Right ventricle myocardium inferior (tissue), 1 donor: ENCODE data around the gene SLC7A7. TPM values are rescaled to one million over a fixed set of nuclear protein-coding genes. Genes with fewer than 3 reads are reported as not detected.

Source experiments
- ATAC-seq: fragments of 200-7000 bp; cut with Tn5 transposase; one replicate; pipeline ENCODE4 v1.9.1; 2020; ENCODE audit warnings: mild to moderate bottlenecking, moderate library complexity
- DNase-seq: peaks from one replicate; pipeline ENCODE4 v3.0.0; 2021; ENCODE audit errors: missing footprints
- intact Hi-C: fragments of 100-400 bp; cut with DNase I; formaldehyde crosslinking; loops from one replicate; pipeline ENCODE4 v1.11.0; 2022
- total RNA-seq: library from RNA; stranded (reverse); fragmentation: NEBNext Ultra II Directional; extraction: Animal tissue kit (Norgen Biotek cat#: 25700); gene quantifications from one replicate; pipeline ENCODE4 v1.2.1, GENCODE V29; 2021
- donor health status: DM: no; HTN: yes; CAD: no; lungs with severe emphysema.

SLC7A7 gene
- total RNA-seq, 1 donor from 2014 or later: 5.8 TPM

GRCh38 chr14:22845821-22846625 is 30.8 kb upstream of the SLC7A7 start:
- no peak for ATAC-seq
- no peak for DNase-seq
- intact Hi-C loops: no loop called here

GRCh38 chr14:22845103-22845394 is 29.8 kb upstream of the SLC7A7 start:
- intact Hi-C loops: no loop called here
- ATAC-seq: no peak
- no peak for DNase-seq

DNA sequence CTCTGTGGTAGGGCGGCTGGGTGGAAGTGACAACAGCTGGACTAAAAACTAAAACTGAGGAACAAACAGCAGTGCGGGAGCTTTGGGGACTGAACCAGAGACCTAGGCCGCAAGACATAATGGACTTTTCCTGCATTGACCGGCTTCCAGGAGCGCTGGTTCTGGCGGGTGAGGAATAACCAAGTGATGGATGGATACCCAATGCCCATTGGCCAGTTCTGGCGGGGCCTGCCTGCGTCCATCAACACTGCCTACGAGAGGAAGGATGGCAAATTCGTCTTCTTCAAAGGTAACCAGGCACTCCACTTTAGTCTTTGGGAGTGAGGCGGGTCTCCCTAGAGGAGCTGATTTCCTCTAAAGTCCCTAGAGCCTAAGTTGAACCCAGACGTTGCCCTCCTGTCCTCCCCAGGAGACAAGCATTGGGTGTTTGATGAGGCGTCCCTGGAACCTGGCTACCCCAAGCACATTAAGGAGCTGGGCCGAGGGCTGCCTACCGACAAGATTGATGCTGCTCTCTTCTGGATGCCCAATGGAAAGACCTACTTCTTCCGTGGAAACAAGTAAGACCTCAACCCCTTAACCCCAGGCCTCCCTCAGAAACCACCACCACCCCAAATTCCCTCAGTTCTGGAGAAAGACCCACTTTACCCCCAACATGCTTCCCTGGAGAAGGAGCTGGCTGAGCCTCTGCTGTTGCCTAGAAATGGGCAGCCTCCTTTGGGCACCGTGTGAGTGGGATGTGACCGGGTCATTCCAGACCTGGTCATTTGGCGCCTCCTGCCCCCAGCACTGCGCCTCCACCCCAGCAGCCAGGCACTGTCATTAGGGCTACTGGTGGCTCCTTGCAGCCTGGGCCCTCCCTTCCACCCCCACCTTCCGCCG is 29.2 kb upstream of the SLC7A7 start:
- intact Hi-C loops: no loop called here
- DNase-seq (no peak), ATAC-seq (no peak)

DNA sequence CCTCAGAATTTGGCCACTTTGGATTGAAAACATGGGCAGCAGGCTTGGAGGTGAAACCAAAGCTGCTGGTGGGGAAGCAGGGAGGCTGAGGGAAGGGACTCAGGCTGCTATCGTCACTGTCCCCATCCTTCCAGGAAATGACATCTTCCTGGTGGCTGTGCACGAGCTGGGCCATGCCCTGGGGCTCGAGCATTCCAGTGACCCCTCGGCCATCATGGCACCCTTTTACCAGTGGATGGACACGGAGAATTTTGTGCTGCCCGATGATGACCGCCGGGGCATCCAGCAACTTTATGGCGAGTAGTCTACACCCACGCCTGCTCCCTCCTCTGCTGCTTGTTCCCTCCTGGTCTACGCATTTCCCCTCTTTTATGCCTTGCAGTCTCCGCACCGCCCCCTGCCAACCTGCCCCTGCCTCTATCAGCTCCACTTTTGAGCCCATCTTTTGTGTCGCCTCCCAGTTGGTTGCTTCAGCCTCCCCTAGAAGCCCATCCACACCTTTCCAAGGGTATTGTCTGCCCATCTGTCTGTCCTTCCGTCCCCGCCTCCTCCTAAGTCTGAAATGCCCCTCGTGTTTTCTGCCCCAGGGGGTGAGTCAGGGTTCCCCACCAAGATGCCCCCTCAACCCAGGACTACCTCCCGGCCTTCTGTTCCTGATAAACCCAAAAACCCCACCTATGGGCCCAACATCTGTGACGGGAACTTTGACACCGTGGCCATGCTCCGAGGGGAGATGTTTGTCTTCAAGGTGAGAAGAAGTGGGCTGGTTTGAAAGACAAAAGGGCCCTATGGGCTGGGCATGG is 28.1 kb upstream of the SLC7A7 start:
- no peak for DNase-seq
- ATAC-seq: no peak
- intact Hi-C loops: no loop called here

DNA sequence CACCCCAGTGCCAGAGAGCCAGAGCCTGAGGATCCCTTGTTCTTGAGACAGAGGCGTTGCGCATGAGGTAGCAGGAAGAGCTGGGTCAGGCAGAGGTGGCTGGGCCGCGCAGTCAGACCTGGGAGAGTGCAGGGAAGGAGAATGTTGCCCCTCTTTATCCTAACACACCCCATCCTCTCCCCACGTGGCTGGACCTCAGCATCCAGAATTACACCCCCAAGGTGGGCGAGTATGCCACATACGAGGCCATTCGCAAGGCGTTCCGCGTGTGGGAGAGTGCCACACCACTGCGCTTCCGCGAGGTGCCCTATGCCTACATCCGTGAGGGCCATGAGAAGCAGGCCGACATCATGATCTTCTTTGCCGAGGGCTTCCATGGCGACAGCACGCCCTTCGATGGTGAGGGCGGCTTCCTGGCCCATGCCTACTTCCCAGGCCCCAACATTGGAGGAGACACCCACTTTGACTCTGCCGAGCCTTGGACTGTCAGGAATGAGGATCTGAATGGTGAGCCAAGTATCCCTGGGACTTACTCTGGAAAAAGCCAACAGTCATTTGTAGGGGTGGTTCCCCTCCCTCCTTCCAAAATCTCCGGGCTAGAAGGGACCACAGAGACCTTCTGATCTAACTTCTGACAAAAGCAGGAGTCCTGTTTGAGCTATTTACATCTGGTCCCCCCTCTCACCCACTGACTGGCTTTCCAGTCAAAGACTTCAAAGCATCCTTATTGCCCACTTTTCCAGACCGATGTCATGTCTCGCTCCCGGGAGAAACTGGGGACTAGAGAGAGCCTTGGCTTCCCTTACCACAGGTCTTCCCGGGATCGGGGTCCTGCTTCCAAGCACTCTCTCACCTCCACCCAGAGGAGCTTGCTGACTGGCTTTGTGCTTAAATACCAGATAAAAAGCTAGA is 27.2 kb upstream of the SLC7A7 start:
- DNase-seq (no peak), ATAC-seq (no peak)
- intact Hi-C loops: no loop called here

DNA sequence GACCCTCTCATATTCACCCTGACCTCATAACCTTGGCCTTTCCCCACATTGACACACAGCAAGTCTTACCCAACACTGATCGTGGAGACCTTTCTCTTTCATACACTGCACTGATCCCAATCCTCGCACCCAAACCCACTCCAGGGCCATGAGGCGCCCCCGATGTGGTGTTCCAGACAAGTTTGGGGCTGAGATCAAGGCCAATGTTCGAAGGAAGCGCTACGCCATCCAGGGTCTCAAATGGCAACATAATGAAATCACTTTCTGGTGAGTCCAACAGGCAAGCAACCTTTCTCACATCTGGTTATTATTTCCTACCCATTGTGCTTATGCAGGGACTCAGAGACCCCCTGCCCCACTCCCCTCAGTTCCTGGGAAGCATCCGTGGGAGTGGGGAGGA is 26.5 kb upstream of the SLC7A7 start:
- intact Hi-C loops: no loop called here
- ATAC-seq: no peak
- DNase-seq: no peak

- ATAC-seq (no peak), DNase-seq (no peak)
- intact Hi-C loops: no loop called here
Observed at GRCh38 chr14:22841311-22841710, 26.1 kb upstream of the SLC7A7 start.

- DNase-seq (no peak), ATAC-seq (no peak)
- intact Hi-C loops: loop anchor here (5.0 kb wide), 1 partner anchor 272 kb away; no protein-coding TSS in a partner anchor
Observed at GRCh38 chr14:22839159-22839779, 24.0 kb upstream of the SLC7A7 start.

GRCh38 chr14:22838631-22839041 is 23.4 kb upstream of the SLC7A7 start:
- peak; percentile 24 for ATAC-seq

GRCh38 chr14:22837750-22838538 is 22.7 kb upstream of the SLC7A7 start:
- ATAC-seq: peak; percentile 63
- intact Hi-C loops: loop anchor here (2.0 to 5.0 kb wide), 2 partner anchors 13 to 271 kb away; no protein-coding TSS in a partner anchor
- no peak for DNase-seq

More at GRCh38 chr14:22838631-22839041, 23.4 kb upstream of the SLC7A7 start:
- DNase-seq: no peak
- intact Hi-C loops: loop anchor here (5.0 kb wide), 1 partner anchor 271 kb away; no protein-coding TSS in a partner anchor

DNA sequence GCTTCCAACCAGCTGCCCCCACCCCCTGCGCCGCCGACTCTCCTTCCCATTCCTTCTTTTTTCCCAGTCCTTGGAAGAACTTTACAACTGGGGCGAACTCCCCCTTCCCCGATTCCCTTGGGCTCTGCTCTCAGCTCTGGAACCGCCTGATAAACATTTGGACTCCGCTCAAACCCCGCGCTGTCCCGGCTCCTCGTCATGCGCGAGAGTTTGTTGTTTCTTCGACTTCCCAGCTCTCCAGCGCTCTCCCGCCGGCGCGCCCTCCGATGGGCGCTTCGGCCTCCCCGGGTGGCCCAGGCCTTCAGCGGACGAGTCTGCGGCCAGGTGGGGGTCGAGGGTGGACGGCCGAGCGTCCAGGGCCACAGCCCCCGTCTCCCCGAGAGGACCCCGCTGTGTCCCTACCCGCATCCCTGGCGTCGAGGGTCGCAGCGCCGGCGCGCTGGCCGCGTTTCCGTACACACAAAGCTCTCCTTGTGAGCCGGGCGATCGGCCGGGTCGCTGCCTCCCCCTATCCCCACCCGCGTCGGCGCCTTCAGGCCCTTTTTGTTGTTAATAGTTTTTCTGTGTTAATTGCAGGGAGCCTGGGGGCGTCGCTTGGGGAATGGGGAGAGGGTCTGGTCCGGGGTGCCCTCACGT is 22.0 kb upstream of the SLC7A7 start:
- DNase-seq (peak; percentile 83), ATAC-seq (peak; percentile 77)
- intact Hi-C loops: loop anchor here (2.0 to 5.0 kb wide), 2 partner anchors 14 to 270 kb away; no protein-coding TSS in a partner anchor

- intact Hi-C loops: loop anchor here (2.0 to 5.0 kb wide), 2 partner anchors 14 to 269 kb away; no protein-coding TSS in a partner anchor
- DNase-seq (peak; percentile 85), ATAC-seq (peak; percentile 79)
Observed at GRCh38 chr14:22836301-22837113, 21.3 kb upstream of the SLC7A7 start, which contains the start of gene MMP14. Gene MMP14 (plus strand): TSS chr14:22836585. CDS start chr14:22836818, 233 bp downstream.

DNA sequence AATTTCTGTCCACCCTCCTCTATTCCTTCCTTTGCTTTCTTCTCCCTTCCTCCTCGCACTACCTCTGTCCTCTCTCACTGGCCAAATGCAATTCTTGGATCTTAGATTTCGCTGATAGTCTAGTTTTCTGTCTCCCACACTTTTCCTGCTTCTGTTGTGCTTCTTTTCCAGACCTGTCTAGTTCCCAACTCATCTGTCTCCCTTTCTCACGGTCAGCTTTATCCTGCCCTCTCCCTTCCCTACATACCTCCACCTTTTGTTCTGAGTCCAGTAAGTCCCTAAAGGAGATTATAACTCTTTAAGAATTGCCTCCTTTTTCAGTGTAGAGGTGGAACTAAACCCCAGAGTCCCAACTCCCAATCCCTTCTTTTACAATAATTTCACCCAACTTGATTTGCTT is 20.3 kb upstream of the SLC7A7 start:
- intact Hi-C loops: loop anchor here (1.0 to 5.0 kb wide), 2 partner anchors 17 to 268 kb away; no protein-coding TSS in a partner anchor
- DNase-seq (no peak), ATAC-seq (no peak)

DNA sequence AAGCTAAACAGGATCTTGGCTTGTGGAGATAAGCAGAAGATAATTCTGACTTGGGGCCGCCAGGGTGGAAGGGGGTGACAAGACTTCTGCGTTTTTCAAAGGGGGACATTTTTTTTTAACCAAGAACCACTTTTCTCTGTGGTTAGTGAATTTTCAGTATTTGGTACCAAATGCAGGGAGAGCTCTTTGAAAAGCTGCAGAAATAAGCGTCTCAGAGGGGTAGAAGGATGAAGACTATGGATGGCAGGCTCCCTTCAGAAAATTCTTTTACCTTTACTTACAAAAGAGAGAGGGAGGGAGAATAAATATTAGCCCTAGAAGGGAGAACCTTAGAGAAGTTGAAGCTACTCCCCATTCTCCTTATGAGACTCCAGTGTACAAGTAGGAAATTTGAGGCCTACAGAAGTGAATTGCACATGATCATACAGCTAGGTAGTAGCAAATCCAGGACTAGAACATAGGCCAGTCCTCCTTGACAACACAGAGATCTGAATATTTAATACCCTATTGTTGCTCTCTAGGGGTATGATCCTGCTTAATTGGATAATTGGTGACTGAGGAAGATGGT is 15.3 kb upstream of the SLC7A7 start:
- intact Hi-C loops: no loop called here
- ATAC-seq (no peak), DNase-seq (no peak)
